ENCODE results near the gene MYBPHL. TPM values are rescaled to one million over a fixed set of nuclear protein-coding genes. Genes with fewer than 3 reads are reported as not detected.

MYBPHL gene
- total and polyA plus RNA-seq, 4 experiments from 2014 or later, result not detected

GRCh38 chr1:109280862-109281261 is 25.9 kb downstream of the MYBPHL start:
- H3K36me3 Mint-ChIP-seq, result peaks cover 0 to 4% of the 10 kb centered on the region in 2 donors
- H3K27ac Mint-ChIP-seq, result peak overlapping the region in 2 of 7 donors; percentile 68 to 77
- peak overlapping the region in 1 of 8 donors; percentile 6 for H3K4me3 Mint-ChIP-seq
- H3K9me3 Mint-ChIP-seq, result no peaks in the 10 kb centered on the region
- H3K27ac ChIP-seq (ENCODE audit: low read depth, low read length), result no peak overlapping the region
- intact Hi-C loops (cut with micrococcal nuclease), result no loop called here
- H3K4me1 ChIP-seq (ENCODE audit: insufficient read depth, low read length), result peaks cover 26% of the 10 kb centered on the region
- ChIA-PET POLR2A (ENCODE audit: partially characterized antibody) (no interaction called here), CTCF (ENCODE audit: partially characterized antibody) (interaction anchor here (8.5 to 9.5 kb wide), 2 partner anchors 119 to 252 kb away, joined by 174 to 193 read pairs; partner anchors contain the start of gene SORT1)
- DNase-seq, result no peak
- peaks cover 8 to 30% (median 18%) of the 10 kb centered on the region in 4 donors for H3K4me1 Mint-ChIP-seq
- H3K4me3 ChIP-seq (ENCODE audit: low read length in 2 of 2), result no peak overlapping the region
- no peaks in the 10 kb centered on the region for H3K36me3 ChIP-seq (ENCODE audit: insufficient read depth, low read length)
- no peaks in the 10 kb centered on the region for H3K9me3 ChIP-seq (ENCODE audit: control insufficient read depth in 1 of 2, low read length in 2 of 2)
- H3K27me3 Mint-ChIP-seq, result no peaks in the 10 kb centered on the region
- H3K27me3 ChIP-seq (ENCODE audit: insufficient read depth, low read length), result no peaks in the 10 kb centered on the region

- Histone ChIP-seq H3K27me3 (ENCODE audit: insufficient read depth, low read length) (no peaks in the 10 kb centered on the region), H3K9me3 (ENCODE audit: control insufficient read depth in 1 of 2, low read length in 2 of 2) (no peaks in the 10 kb centered on the region), H3K4me1 (ENCODE audit: insufficient read depth, low read length) (peaks cover 26% of the 10 kb centered on the region), H3K4me3 (ENCODE audit: low read length in 2 of 2) (no peak overlapping the region), H3K36me3 (ENCODE audit: insufficient read depth, low read length) (no peaks in the 10 kb centered on the region), H3K27ac (ENCODE audit: low read depth, low read length) (no peak overlapping the region)
- peak overlapping the region in 1 of 8 donors; percentile 31 for H3K4me3 Mint-ChIP-seq
- no peaks in the 10 kb centered on the region for H3K27me3 Mint-ChIP-seq
- peak overlapping the region in 2 of 7 donors; percentile 46 to 51 for H3K27ac Mint-ChIP-seq
- H3K4me1 Mint-ChIP-seq, result peaks cover 8 to 30% (median 18%) of the 10 kb centered on the region in 4 donors
- H3K9me3 Mint-ChIP-seq, result no peaks in the 10 kb centered on the region
- ChIA-PET CTCF (ENCODE audit: partially characterized antibody) (interaction anchor here (1.1 to 9.5 kb wide), 9 partner anchors 12 to 253 kb away, joined by 4 to 193 read pairs (median 5); partner anchors contain the start of genes CYB561D1 and SORT1), POLR2A (ENCODE audit: partially characterized antibody) (interaction anchor here (0.9 kb wide), 1 partner anchor 253 kb away, joined by 3 read pairs; no protein-coding TSS in a partner anchor)
- H3K36me3 Mint-ChIP-seq, result peaks cover 0 to 4% of the 10 kb centered on the region in 2 donors
- DNase-seq, result no peak
- intact Hi-C loops (cut with micrococcal nuclease), result no loop called here
Observed at GRCh38 chr1:109279615-109280278, 27.1 kb downstream of the MYBPHL start.

GRCh38 chr1:109277434-109278204 is 29.2 kb downstream of the MYBPHL start:
- ChIA-PET POLR2A (ENCODE audit: partially characterized antibody) (interaction anchor here (1.7 to 1.8 kb wide), 2 partner anchors 206 to 255 kb away, joined by 5 to 7 read pairs; partner anchors contain the start of gene ATXN7L2), CTCF (ENCODE audit: partially characterized antibody) (interaction anchor here (0.7 to 9.5 kb wide), 26 partner anchors 8 to 256 kb away, joined by 3 to 193 read pairs (median 4); partner anchors contain the start of genes CYB561D1 and SORT1)
- no peaks in the 10 kb centered on the region for H3K36me3 Mint-ChIP-seq
- Histone ChIP-seq H3K27me3 (ENCODE audit: insufficient read depth, low read length) (no peaks in the 10 kb centered on the region), H3K9me3 (ENCODE audit: control insufficient read depth in 1 of 2, low read length in 2 of 2) (no peaks in the 10 kb centered on the region), H3K4me3 (ENCODE audit: low read length in 2 of 2) (no peak overlapping the region), H3K36me3 (ENCODE audit: insufficient read depth, low read length) (no peaks in the 10 kb centered on the region), H3K4me1 (ENCODE audit: insufficient read depth, low read length) (peaks cover 13% of the 10 kb centered on the region), H3K27ac (ENCODE audit: low read depth, low read length) (no peak overlapping the region)
- peak; percentile 33 to 57 (median 42) for DNase-seq
- intact Hi-C loops (cut with micrococcal nuclease), result loop anchor here (1.0 kb wide), 2 partner anchors 122 to 217 kb away; partner anchors contain the start of gene CYB561D1
- peak overlapping the region in 1 of 7 donors; percentile 46 for H3K27ac Mint-ChIP-seq
- H3K4me3 Mint-ChIP-seq, result no peak overlapping the region
- peaks cover 3 to 13% (median 6%) of the 10 kb centered on the region in 4 donors for H3K4me1 Mint-ChIP-seq
- no peaks in the 10 kb centered on the region for H3K27me3 Mint-ChIP-seq
- no peaks in the 10 kb centered on the region for H3K9me3 Mint-ChIP-seq

GRCh38 chr1:109275706-109276345 is 31.0 kb downstream of the MYBPHL start:
- no peaks in the 10 kb centered on the region for H3K27me3 Mint-ChIP-seq
- Histone ChIP-seq H3K9me3 (ENCODE audit: control insufficient read depth in 1 of 2, low read length in 2 of 2) (no peaks in the 10 kb centered on the region), H3K27ac (ENCODE audit: low read depth, low read length) (no peak overlapping the region), H3K4me1 (ENCODE audit: insufficient read depth, low read length) (peaks cover 4% of the 10 kb centered on the region), H3K27me3 (ENCODE audit: insufficient read depth, low read length) (no peaks in the 10 kb centered on the region), H3K4me3 (ENCODE audit: low read length in 2 of 2) (no peak overlapping the region), H3K36me3 (ENCODE audit: insufficient read depth, low read length) (no peaks in the 10 kb centered on the region)
- ChIA-PET POLR2A (ENCODE audit: partially characterized antibody) (interaction anchor here (1.7 kb wide), 1 partner anchor 257 kb away, joined by 7 read pairs; no protein-coding TSS in a partner anchor), CTCF (ENCODE audit: partially characterized antibody) (interaction anchor here (0.8 to 9.5 kb wide), 10 partner anchors 10 to 257 kb away, joined by 3 to 193 read pairs (median 6); partner anchors contain the start of genes CYB561D1 and SORT1)
- no peak overlapping the region for H3K27ac Mint-ChIP-seq
- intact Hi-C loops (cut with micrococcal nuclease), result no loop called here
- H3K36me3 Mint-ChIP-seq, result no peaks in the 10 kb centered on the region
- DNase-seq, result no peak
- no peaks in the 10 kb centered on the region for H3K9me3 Mint-ChIP-seq
- no peak overlapping the region for H3K4me3 Mint-ChIP-seq
- peaks cover 0 to 3% (median 0%) of the 10 kb centered on the region in 4 donors for H3K4me1 Mint-ChIP-seq

GRCh38 chr1:109274533-109275476 is 32.0 kb downstream of the MYBPHL start:
- no peak for DNase-seq
- no peak overlapping the region for H3K27ac ChIP-seq (ENCODE audit: low read depth, low read length)
- no peaks in the 10 kb centered on the region for H3K9me3 ChIP-seq (ENCODE audit: control insufficient read depth in 1 of 2, low read length in 2 of 2)
- Mint-ChIP-seq H3K36me3 (no peaks in the 10 kb centered on the region), H3K27ac (no peak overlapping the region), H3K27me3 (no peaks in the 10 kb centered on the region), H3K4me1 (peaks cover 0 to 5% (median 0%) of the 10 kb centered on the region in 4 donors), H3K4me3 (no peak overlapping the region), H3K9me3 (no peaks in the 10 kb centered on the region)
- H3K4me3 ChIP-seq (ENCODE audit: low read length in 2 of 2), result no peak overlapping the region
- CTCF ChIA-PET (ENCODE audit: partially characterized antibody), result interaction anchor here (9.5 kb wide), 1 partner anchor 258 kb away, joined by 174 read pairs; no protein-coding TSS in a partner anchor
- POLR2A ChIA-PET (ENCODE audit: partially characterized antibody), result no interaction called here
- peaks cover 4% of the 10 kb centered on the region for H3K4me1 ChIP-seq (ENCODE audit: insufficient read depth, low read length)
- intact Hi-C loops (cut with micrococcal nuclease), result no loop called here
- H3K27me3 ChIP-seq (ENCODE audit: insufficient read depth, low read length), result no peaks in the 10 kb centered on the region
- H3K36me3 ChIP-seq (ENCODE audit: insufficient read depth, low read length), result no peaks in the 10 kb centered on the region

- intact Hi-C loops (cut with micrococcal nuclease), result no loop called here
- POLR2A ChIA-PET (ENCODE audit: partially characterized antibody), result no interaction called here
- H3K4me3 Mint-ChIP-seq, result no peak overlapping the region
- CTCF ChIA-PET (ENCODE audit: partially characterized antibody), result no interaction called here
- H3K27me3 ChIP-seq (ENCODE audit: insufficient read depth, low read length), result no peaks in the 10 kb centered on the region
- no peaks in the 10 kb centered on the region for H3K27me3 Mint-ChIP-seq
- no peaks in the 10 kb centered on the region for H3K9me3 Mint-ChIP-seq
- peak overlapping the region in 2 of 7 donors; percentile 13 to 72 for H3K27ac Mint-ChIP-seq
- H3K27ac ChIP-seq (ENCODE audit: low read depth, low read length), result no peak overlapping the region
- H3K4me1 ChIP-seq (ENCODE audit: insufficient read depth, low read length), result peaks cover 4% of the 10 kb centered on the region
- H3K9me3 ChIP-seq (ENCODE audit: control insufficient read depth in 1 of 2, low read length in 2 of 2), result no peaks in the 10 kb centered on the region
- H3K36me3 Mint-ChIP-seq, result no peaks in the 10 kb centered on the region
- no peaks in the 10 kb centered on the region for H3K36me3 ChIP-seq (ENCODE audit: insufficient read depth, low read length)
- peaks cover 0 to 5% (median 0%) of the 10 kb centered on the region in 4 donors for H3K4me1 Mint-ChIP-seq
- DNase-seq, result no peak
- H3K4me3 ChIP-seq (ENCODE audit: low read length in 2 of 2), result no peak overlapping the region
Observed at GRCh38 chr1:109273570-109274288, 33.1 kb downstream of the MYBPHL start.

Measured in CD4-positive, alpha-beta memory T cell (primary cell).